ENCODE data around the gene GPI.

The GPI gene

GRCh38 chr19:34404109-34404909 is 39.3 kb downstream of the GPI start, which contains the start of gene PDCD2L:
Gene PDCD2L (plus strand): TSS chr19:34404399. CDS start chr19:34404431, 32 bp downstream.
- peak; percentile 93 for DNase-seq (ENCODE audit: low read depth)

GRCh38 chr19:34405892-34406660 is 41.1 kb downstream of the GPI start:
- DNase-seq (ENCODE audit: low read depth), result no peak

GRCh38 chr19:34408411-34408810 is 43.4 kb downstream of the GPI start:
- no peak for DNase-seq (ENCODE audit: low read depth)

- DNase-seq (ENCODE audit: low read depth), result no peak
These were observed 44.5 kb downstream of the GPI start for GRCh38 chr19:34409189-34410164.

- no peak for DNase-seq (ENCODE audit: low read depth)
These were observed 46.2 kb downstream of the GPI start for GRCh38 chr19:34411216-34411615.

- no peak for DNase-seq (ENCODE audit: low read depth)
These were observed 51.1 kb downstream of the GPI start for GRCh38 chr19:34416021-34416545.

- no peak for DNase-seq (ENCODE audit: low read depth)
These were observed 53.3 kb downstream of the GPI start for GRCh38 chr19:34418300-34418699.

- DNase-seq (ENCODE audit: low read depth), result no peak
These were observed 61.2 kb downstream of the GPI start for GRCh38 chr19:34426096-34426661.

- no peak for DNase-seq (ENCODE audit: low read depth)
These were observed 63.7 kb downstream of the GPI start for GRCh38 chr19:34428549-34429285.

GRCh38 chr19:34429553-34429952 is 64.6 kb downstream of the GPI start:
- DNase-seq (ENCODE audit: low read depth), result no peak

GRCh38 chr19:34430738-34431625 is 66.0 kb downstream of the GPI start:
- peak; percentile 4 for DNase-seq (ENCODE audit: low read depth)

- no peak for DNase-seq (ENCODE audit: low read depth)
These were observed 66.8 kb downstream of the GPI start for GRCh38 chr19:34431681-34432402.

- no peak for DNase-seq (ENCODE audit: low read depth)
These were observed 67.8 kb downstream of the GPI start for GRCh38 chr19:34432797-34433196.

GRCh38 chr19:34436716-34437115 is 71.7 kb downstream of the GPI start:
- DNase-seq (ENCODE audit: low read depth), result no peak

GRCh38 chr19:34448191-34448590 is 83.2 kb downstream of the GPI start:
- DNase-seq (ENCODE audit: low read depth), result no peak

Data from activated T-cell treated with anti-CD3 and anti-CD28 coated beads for 1 hour (primary cell).